Testis (tissue), 2 donors: ENCODE data around the gene SCNN1G.

Experiments used
- POLR2A ChIP-seq: fragments of 450-650 bp; IDR thresholded peaks from one replicate; pipeline ENCODE4 v1.6.1; 2017; ENCODE audit warnings: antibody characterized with exemption, mild to moderate bottlenecking, moderate library complexity
- TF ChIP-seq, protein P1 (sequence below), 3 experiments: fragments of 450-650 bp in 2 of 3; fragments of 200-600 bp in 1 of 3; sonication (generic) in 1 of 3; IDR thresholded peaks; one replicate each; pipeline ENCODE4 v1.5.1; 2016 to 2019; ENCODE audit warnings: antibody characterized with exemption in 3 of 3, mild to moderate bottlenecking in 2 of 3, moderate library complexity in 1 of 3

DNA sequence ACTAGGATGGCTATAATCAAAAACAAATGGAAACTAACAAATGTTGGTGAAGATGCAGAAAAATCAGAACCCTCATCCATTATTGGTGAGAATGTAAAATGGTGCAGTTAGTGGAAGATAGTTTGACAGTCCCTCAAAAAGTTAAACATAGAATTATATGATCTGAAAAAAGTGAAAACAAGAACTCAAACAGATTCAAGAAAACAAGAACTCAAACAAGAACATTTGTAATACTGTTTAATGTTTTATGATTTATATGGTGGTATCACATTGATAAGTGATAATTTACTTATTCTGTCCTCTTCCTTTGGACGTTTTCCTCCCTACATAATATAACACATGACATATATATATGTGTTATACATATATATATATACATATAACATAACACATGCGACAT is 45.3 kb upstream of the SCNN1G start:
- no peak for TF ChIP-seq POLR2A
- TF ChIP-seq, protein P1, sequence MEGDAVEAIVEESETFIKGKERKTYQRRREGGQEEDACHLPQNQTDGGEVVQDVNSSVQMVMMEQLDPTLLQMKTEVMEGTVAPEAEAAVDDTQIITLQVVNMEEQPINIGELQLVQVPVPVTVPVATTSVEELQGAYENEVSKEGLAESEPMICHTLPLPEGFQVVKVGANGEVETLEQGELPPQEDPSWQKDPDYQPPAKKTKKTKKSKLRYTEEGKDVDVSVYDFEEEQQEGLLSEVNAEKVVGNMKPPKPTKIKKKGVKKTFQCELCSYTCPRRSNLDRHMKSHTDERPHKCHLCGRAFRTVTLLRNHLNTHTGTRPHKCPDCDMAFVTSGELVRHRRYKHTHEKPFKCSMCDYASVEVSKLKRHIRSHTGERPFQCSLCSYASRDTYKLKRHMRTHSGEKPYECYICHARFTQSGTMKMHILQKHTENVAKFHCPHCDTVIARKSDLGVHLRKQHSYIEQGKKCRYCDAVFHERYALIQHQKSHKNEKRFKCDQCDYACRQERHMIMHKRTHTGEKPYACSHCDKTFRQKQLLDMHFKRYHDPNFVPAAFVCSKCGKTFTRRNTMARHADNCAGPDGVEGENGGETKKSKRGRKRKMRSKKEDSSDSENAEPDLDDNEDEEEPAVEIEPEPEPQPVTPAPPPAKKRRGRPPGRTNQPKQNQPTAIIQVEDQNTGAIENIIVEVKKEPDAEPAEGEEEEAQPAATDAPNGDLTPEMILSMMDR (IDR thresholded peaks at IDR 0.05), result no peak
